ENCODE results near the gene OGA.
A peak's percentile ranks its signal among the peaks of the same experiment; 100 is the strongest.

Gene OGA

GRCh38 chr10:101848894-101849351, 30.7 kb upstream of the OGA start:
- no peak for DNase-seq (ENCODE audit: insufficient read length, low spot score)
- FAIRE-seq: no peak
- no peak for TF ChIP-seq POLR2A (IDR thresholded peaks at IDR 0.05; ENCODE audit: low read depth, low read length)
- no peak for TF ChIP-seq SPI1 (IDR thresholded peaks at IDR 0.05; ENCODE audit: low read depth, low read length)
- TF ChIP-seq TAF1 (IDR thresholded peaks at IDR 0.05; ENCODE audit: low read depth, low read length): no peak
- no peak for TF ChIP-seq POLR2AphosphoS5 (IDR thresholded peaks at IDR 0.05; ENCODE audit: low read depth, low read length)
- TF ChIP-seq PAX5 (IDR thresholded peaks at IDR 0.05; ENCODE audit: insufficient read depth, low read length, severe bottlenecking): no peak
- TF ChIP-seq POU2F2 (IDR thresholded peaks at IDR 0.05; ENCODE audit: low read depth, low read length): no peak

GRCh38 chr10:101848408-101848807, 30.2 kb upstream of the OGA start:
- no peak for DNase-seq (ENCODE audit: insufficient read length, low spot score)
- FAIRE-seq: no peak
- TF ChIP-seq POLR2AphosphoS5 (IDR thresholded peaks at IDR 0.05; ENCODE audit: low read depth, low read length): no peak
- TF ChIP-seq PAX5 (IDR thresholded peaks at IDR 0.05; ENCODE audit: insufficient read depth, low read length, severe bottlenecking): no peak
- no peak for TF ChIP-seq POLR2A (IDR thresholded peaks at IDR 0.05; ENCODE audit: low read depth, low read length)
- TF ChIP-seq POU2F2 (IDR thresholded peaks at IDR 0.05; ENCODE audit: low read depth, low read length): no peak
- no peak for TF ChIP-seq TAF1 (IDR thresholded peaks at IDR 0.05; ENCODE audit: low read depth, low read length)
- TF ChIP-seq SPI1 (IDR thresholded peaks at IDR 0.05; ENCODE audit: low read depth, low read length): no peak

- TF ChIP-seq POU2F2 (IDR thresholded peaks at IDR 0.05; ENCODE audit: low read depth, low read length): no peak
- FAIRE-seq: no peak
- DNase-seq (ENCODE audit: insufficient read length, low spot score): no peak
Observed at GRCh38 chr10:101845893-101846292, 27.6 kb upstream of the OGA start.

- FAIRE-seq (peak; percentile 85), DNase-seq (ENCODE audit: insufficient read length, low spot score) (no peak)
- TF ChIP-seq PAX5 (IDR thresholded peaks at IDR 0.05; ENCODE audit: insufficient read depth, low read length, severe bottlenecking): no peak
- no peak for TF ChIP-seq POLR2A (IDR thresholded peaks at IDR 0.05; ENCODE audit: low read depth, low read length)
- TF ChIP-seq POU2F2 (IDR thresholded peaks at IDR 0.05; ENCODE audit: low read depth, low read length): no peak
- TF ChIP-seq TAF1 (IDR thresholded peaks at IDR 0.05; ENCODE audit: low read depth, low read length): no peak
- no peak for TF ChIP-seq SPI1 (IDR thresholded peaks at IDR 0.05; ENCODE audit: low read depth, low read length)
- TF ChIP-seq POLR2AphosphoS5 (IDR thresholded peaks at IDR 0.05; ENCODE audit: low read depth, low read length): no peak
Observed at GRCh38 chr10:101843032-101844021, 25.1 kb upstream of the OGA start, which contains the start of gene KCNIP2. Gene KCNIP2 (minus strand): TSS chr10:101843800. CDS start chr10:101843568, 232 bp downstream.

- no peak for FAIRE-seq
- no peak for TF ChIP-seq POU2F2 (IDR thresholded peaks at IDR 0.05; ENCODE audit: low read depth, low read length)
- TF ChIP-seq PAX5 (IDR thresholded peaks at IDR 0.05; ENCODE audit: insufficient read depth, low read length, severe bottlenecking): no peak
- TF ChIP-seq SPI1 (IDR thresholded peaks at IDR 0.05; ENCODE audit: low read depth, low read length): no peak
- no peak for TF ChIP-seq POLR2AphosphoS5 (IDR thresholded peaks at IDR 0.05; ENCODE audit: low read depth, low read length)
- no peak for TF ChIP-seq TAF1 (IDR thresholded peaks at IDR 0.05; ENCODE audit: low read depth, low read length)
- TF ChIP-seq POLR2A (IDR thresholded peaks at IDR 0.05; ENCODE audit: low read depth, low read length): no peak
- DNase-seq (ENCODE audit: insufficient read length, low spot score): no peak
Observed at GRCh38 chr10:101841826-101842225, 23.6 kb upstream of the OGA start.

GRCh38 chr10:101840741-101841453, 22.7 kb upstream of the OGA start:
- DNase-seq (ENCODE audit: insufficient read length, low spot score) (peak; percentile 92), FAIRE-seq (peak; percentile 98)
- TF ChIP-seq PAX5 (IDR thresholded peaks at IDR 0.05; ENCODE audit: insufficient read depth, low read length, severe bottlenecking) (no peak), POU2F2 (IDR thresholded peaks at IDR 0.05; ENCODE audit: low read depth, low read length) (no peak), POLR2AphosphoS5 (IDR thresholded peaks at IDR 0.05; ENCODE audit: low read depth, low read length) (no peak)

GRCh38 chr10:101840102-101840684, 21.9 kb upstream of the OGA start:
- FAIRE-seq (peak; percentile 16), DNase-seq (ENCODE audit: insufficient read length, low spot score) (no peak)
- TF ChIP-seq POLR2AphosphoS5 (IDR thresholded peaks at IDR 0.05; ENCODE audit: low read depth, low read length) (no peak), TAF1 (IDR thresholded peaks at IDR 0.05; ENCODE audit: low read depth, low read length) (no peak), POU2F2 (IDR thresholded peaks at IDR 0.05; ENCODE audit: low read depth, low read length) (no peak), PAX5 (IDR thresholded peaks at IDR 0.05; ENCODE audit: insufficient read depth, low read length, severe bottlenecking) (no peak)

- TF ChIP-seq POLR2AphosphoS5 (IDR thresholded peaks at IDR 0.05; ENCODE audit: low read depth, low read length): no peak
- TF ChIP-seq POU2F2 (IDR thresholded peaks at IDR 0.05; ENCODE audit: low read depth, low read length): no peak
- TF ChIP-seq POLR2A (IDR thresholded peaks at IDR 0.05; ENCODE audit: low read depth, low read length): no peak
- no peak for TF ChIP-seq SPI1 (IDR thresholded peaks at IDR 0.05; ENCODE audit: low read depth, low read length)
- no peak for TF ChIP-seq TAF1 (IDR thresholded peaks at IDR 0.05; ENCODE audit: low read depth, low read length)
- no peak for TF ChIP-seq PAX5 (IDR thresholded peaks at IDR 0.05; ENCODE audit: insufficient read depth, low read length, severe bottlenecking)
- DNase-seq (ENCODE audit: insufficient read length, low spot score) (peak; percentile 77), FAIRE-seq (peak; percentile 88)
Observed at GRCh38 chr10:101839416-101840063, 21.3 kb upstream of the OGA start.

GRCh38 chr10:101839002-101839401, 20.8 kb upstream of the OGA start:
- no peak for FAIRE-seq
- TF ChIP-seq POU2F2 (IDR thresholded peaks at IDR 0.05; ENCODE audit: low read depth, low read length): no peak
- TF ChIP-seq PAX5 (IDR thresholded peaks at IDR 0.05; ENCODE audit: insufficient read depth, low read length, severe bottlenecking): no peak
- no peak for TF ChIP-seq TAF1 (IDR thresholded peaks at IDR 0.05; ENCODE audit: low read depth, low read length)
- TF ChIP-seq SPI1 (IDR thresholded peaks at IDR 0.05; ENCODE audit: low read depth, low read length): no peak
- TF ChIP-seq POLR2AphosphoS5 (IDR thresholded peaks at IDR 0.05; ENCODE audit: low read depth, low read length): no peak
- no peak for TF ChIP-seq POLR2A (IDR thresholded peaks at IDR 0.05; ENCODE audit: low read depth, low read length)
- DNase-seq (ENCODE audit: insufficient read length, low spot score): no peak

All from GM12891 (cell line).